Osteocyte (in vitro differentiated cells): Measurements from ENCODE around the gene RELB. TPM values are rescaled to one million over a fixed set of nuclear protein-coding genes. Genes with fewer than 3 reads are reported as not detected.
"Not testable (repeated sequence)": the region's sequence is repeated elsewhere in the genome, so short reads cannot be mapped to it uniquely, and the experiment has no call there.

ENCODE experiments used
- DNase-seq: peaks from one replicate; pipeline ENCODE4 v3.0.0; 2021; ENCODE audit warnings: mixed read lengths; ENCODE audit not compliant: unreplicated experiment; ENCODE audit errors: extremely low spot score
- H3K27ac Mint-ChIP-seq: one replicate; pipeline ENCODE4 v1.8.0; 2021; ENCODE audit warnings: mild to moderate bottlenecking, mixed read lengths; ENCODE audit not compliant: unreplicated experiment
- H3K27me3 Mint-ChIP-seq: one replicate; pipeline ENCODE4 v1.8.0; 2021; ENCODE audit warnings: mixed read lengths; ENCODE audit not compliant: unreplicated experiment
- H3K36me3 Mint-ChIP-seq: one replicate; pipeline ENCODE4 v1.8.0; 2021; ENCODE audit warnings: mixed read lengths; ENCODE audit not compliant: unreplicated experiment
- H3K4me1 Mint-ChIP-seq: one replicate; pipeline ENCODE4 v1.8.0; 2021; ENCODE audit warnings: mixed read lengths; ENCODE audit not compliant: unreplicated experiment
- H3K4me3 Mint-ChIP-seq: one replicate; pipeline ENCODE4 v1.8.0; 2021; ENCODE audit warnings: mild to moderate bottlenecking, moderate library complexity, mixed read lengths; ENCODE audit not compliant: unreplicated experiment
- H3K9me3 Mint-ChIP-seq: one replicate; pipeline ENCODE4 v1.8.0; 2021; ENCODE audit warnings: mixed read lengths; ENCODE audit not compliant: unreplicated experiment
- CTCF ChIP-seq: fragments of 200-600 bp; sonication (generic); IDR thresholded peaks from 2 replicates; pipeline ENCODE4 v1.5.0; 2021; ENCODE audit warnings: antibody characterized with exemption, mild to moderate bottlenecking, moderate library complexity
- total RNA-seq: library from RNA; stranded (reverse); gene quantifications from 2 replicates; pipeline ENCODE4 v1.2.1, GENCODE V29; 2021

Gene RELB
- total RNA-seq, 1 donor from 2014 or later, result 15.1 TPM

- peaks cover 2% of the 10 kb centered on the region for H3K4me1 Mint-ChIP-seq
- no peak overlapping the region for H3K27ac Mint-ChIP-seq
- H3K9me3 Mint-ChIP-seq, result no peaks in the 10 kb centered on the region
- H3K36me3 Mint-ChIP-seq, result peaks cover 15% of the 10 kb centered on the region
- no peak overlapping the region for H3K4me3 Mint-ChIP-seq
- no peak for TF ChIP-seq CTCF
- DNase-seq, result no peak
- no peaks in the 10 kb centered on the region for H3K27me3 Mint-ChIP-seq
Observed at GRCh38 chr19:44968118-44968517, 33.1 kb upstream of the RELB start.

- no peak for DNase-seq
- Mint-ChIP-seq H3K36me3 (peaks cover 15% of the 10 kb centered on the region), H3K27ac (no peak overlapping the region), H3K9me3 (no peaks in the 10 kb centered on the region), H3K4me3 (no peak overlapping the region), H3K27me3 (no peaks in the 10 kb centered on the region), H3K4me1 (peaks cover 2% of the 10 kb centered on the region)
- no peak for TF ChIP-seq CTCF
Observed at GRCh38 chr19:44968670-44969069, 32.6 kb upstream of the RELB start.

- Mint-ChIP-seq H3K27ac (no peak overlapping the region), H3K9me3 (no peaks in the 10 kb centered on the region), H3K27me3 (no peaks in the 10 kb centered on the region), H3K36me3 (peaks cover 16% of the 10 kb centered on the region), H3K4me1 (peaks cover 2% of the 10 kb centered on the region), H3K4me3 (no peak overlapping the region)
- no peak for DNase-seq
- no peak for TF ChIP-seq CTCF
Observed at GRCh38 chr19:44969437-44969836, 31.8 kb upstream of the RELB start.

- H3K9me3 Mint-ChIP-seq, H3K4me3 Mint-ChIP-seq, H3K27ac Mint-ChIP-seq, DNase-seq, H3K4me1 Mint-ChIP-seq, H3K27me3 Mint-ChIP-seq: not testable (repeated sequence)
- H3K36me3 Mint-ChIP-seq, result peaks cover 11% of the 10 kb centered on the region
Observed at GRCh38 chr19:44971451-44971850, 29.8 kb upstream of the RELB start.

- Mint-ChIP-seq H3K4me3 (no peak overlapping the region), H3K27ac (no peak overlapping the region), H3K27me3 (no peaks in the 10 kb centered on the region), H3K4me1 (peaks cover 2% of the 10 kb centered on the region), H3K9me3 (no peaks in the 10 kb centered on the region), H3K36me3 (peaks cover 18% of the 10 kb centered on the region)
- TF ChIP-seq CTCF, result no peak
- DNase-seq, result no peak
Observed at GRCh38 chr19:44972802-44973201, 28.5 kb upstream of the RELB start.
